Measurements from ENCODE around the gene ACVR1. TPM values are rescaled to one million over a fixed set of nuclear protein-coding genes. Genes with fewer than 3 reads are reported as not detected.

The ACVR1 gene
- total RNA-seq, 2 experiments from 2014 or later: 18.7 to 19.4 TPM

- no peak for ATAC-seq
- Mint-ChIP-seq H3K9me3 (ENCODE audit: low read depth) (peaks cover 2% of the 10 kb centered on the region), H3K27ac (no peak overlapping the region), H3K27me3 (no peaks in the 10 kb centered on the region), H3K4me1 (no peaks in the 10 kb centered on the region), H3K36me3 (peaks cover 9% of the 10 kb centered on the region), H3K4me3 (no peak overlapping the region)
- no peak for DNase-seq
- CTCF ChIA-PET: interaction anchor here (1.8 kb wide), 1 partner anchor 70 kb away, joined by 5 read pairs; the partner anchor contains the start of gene ACVR1C
Observed at GRCh38 chr2:157698430-157698829, 177.7 kb downstream of the ACVR1 start.

DNA sequence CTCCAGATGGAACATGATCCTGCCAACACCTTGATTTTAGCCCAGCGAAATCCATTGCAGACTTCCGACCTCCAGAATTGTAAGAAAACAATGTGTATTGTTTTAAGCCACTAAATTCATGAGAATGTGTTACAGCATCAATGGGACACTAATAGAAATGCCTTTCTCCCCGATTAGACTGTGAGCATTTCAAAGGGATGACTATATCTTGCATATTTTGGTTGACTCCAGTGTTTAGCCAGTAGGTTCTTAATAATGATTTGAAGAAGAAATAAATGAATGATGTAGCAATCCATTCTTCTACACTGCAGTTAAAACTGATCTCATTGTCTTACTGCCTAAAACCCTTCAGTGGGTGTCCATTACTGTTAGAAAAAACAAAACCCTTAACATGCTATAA, 180.1 kb downstream of the ACVR1 start:
- Mint-ChIP-seq H3K36me3 (peaks cover 7% of the 10 kb centered on the region), H3K27me3 (no peaks in the 10 kb centered on the region), H3K9me3 (ENCODE audit: low read depth) (peaks cover 2% of the 10 kb centered on the region), H3K4me1 (no peaks in the 10 kb centered on the region), H3K4me3 (no peak overlapping the region), H3K27ac (no peak overlapping the region)
- DNase-seq (no peak), ATAC-seq (no peak)
- CTCF ChIA-PET: no interaction called here

- H3K27ac Mint-ChIP-seq: no peak overlapping the region
- H3K36me3 Mint-ChIP-seq: no peaks in the 10 kb centered on the region
- no peaks in the 10 kb centered on the region for H3K4me1 Mint-ChIP-seq
- no peak for DNase-seq
- H3K9me3 Mint-ChIP-seq (ENCODE audit: low read depth): no peaks in the 10 kb centered on the region
- CTCF ChIA-PET: no interaction called here
- peaks cover 2% of the 10 kb centered on the region for H3K27me3 Mint-ChIP-seq
- no peak for ATAC-seq
- no peak overlapping the region for H3K4me3 Mint-ChIP-seq
Observed at GRCh38 chr2:157692768-157693167, 183.4 kb downstream of the ACVR1 start.

DNA sequence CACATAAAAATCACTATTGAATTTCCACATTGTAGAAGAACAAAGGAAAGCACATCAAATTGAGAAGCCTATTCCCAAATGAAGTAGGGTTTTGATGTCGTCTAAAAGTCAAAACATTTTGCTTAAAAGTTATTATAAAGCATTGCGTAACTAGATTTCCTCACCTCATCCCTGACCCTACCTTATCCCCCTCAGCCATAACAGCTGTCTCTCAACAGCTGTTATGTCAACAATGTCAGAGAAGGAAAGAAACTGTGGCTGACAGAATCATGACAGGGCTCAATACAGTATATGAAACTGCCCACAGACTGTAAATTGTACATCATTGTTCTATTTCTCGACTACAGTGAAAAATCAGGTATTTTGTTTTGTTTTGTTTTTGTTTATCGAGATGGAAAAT, 184.4 kb downstream of the ACVR1 start:
- Mint-ChIP-seq H3K27me3 (peaks cover 2% of the 10 kb centered on the region), H3K9me3 (ENCODE audit: low read depth) (no peaks in the 10 kb centered on the region), H3K4me3 (no peak overlapping the region), H3K4me1 (no peaks in the 10 kb centered on the region), H3K27ac (no peak overlapping the region), H3K36me3 (no peaks in the 10 kb centered on the region)
- CTCF ChIA-PET: no interaction called here
- no peak for DNase-seq
- ATAC-seq: no peak

- ATAC-seq (no peak), DNase-seq (no peak)
- no peaks in the 10 kb centered on the region for H3K4me1 Mint-ChIP-seq
- no peak overlapping the region for H3K27ac Mint-ChIP-seq
- H3K4me3 Mint-ChIP-seq: no peak overlapping the region
- H3K36me3 Mint-ChIP-seq: no peaks in the 10 kb centered on the region
- CTCF ChIA-PET: no interaction called here
- peaks cover 2% of the 10 kb centered on the region for H3K27me3 Mint-ChIP-seq
- no peaks in the 10 kb centered on the region for H3K9me3 Mint-ChIP-seq (ENCODE audit: low read depth)
Observed at GRCh38 chr2:157691131-157691530, 185.0 kb downstream of the ACVR1 start.

Other genes with a start within 250 kb of the ACVR1 start
- gene ACVR1C, start 247.5 kb downstream of the ACVR1 start, total RNA-seq: 1 to 10 TPM; 1.2 to 2.4 TPM
- gene UPP2, start 225.5 kb upstream of the ACVR1 start, total RNA-seq: not detected